CD14-positive monocyte (primary cell): ENCODE results near the gene RYR2. TPM values are rescaled to one million over a fixed set of nuclear protein-coding genes. Genes with fewer than 3 reads are reported as not detected.

Experiments used
- DNase-seq, 3 donors: peaks; one replicate each; pipeline ENCODE4 v3.0.0-alpha.2; 2011 to 2022
- H2AFZ ChIP-seq: 2 replicates; pipeline ENCODE4 v1.6.0; 2012; ENCODE audit warnings: mild to moderate bottlenecking, low read depth, low read length, inconsistent platforms; ENCODE audit not compliant: insufficient read depth, poor library complexity, severe bottlenecking
- H3K27ac ChIP-seq, 2 donors: 1 replicate in 1 of 2; 2 replicates in 1 of 2; pipeline ENCODE4 v1.5.1; 2012 to 2013; ENCODE audit warnings: low read length in 2 of 2, control low read depth in 1 of 2, inconsistent platforms in 1 of 2, low read depth in 1 of 2, mild to moderate bottlenecking in 1 of 2
- H3K27me3 ChIP-seq, 2 donors: one replicate each; pipeline versions ENCODE4 v1.6.0 to v1.6.1; 2011 to 2013; ENCODE audit warnings: low read length in 2 of 2; ENCODE audit not compliant: control insufficient read depth in 2 of 2, insufficient read depth in 2 of 2
- H3K36me3 ChIP-seq, 2 donors: replicated peaks in 1 of 2; 1 replicate in 1 of 2; 2 replicates in 1 of 2; pipeline versions ENCODE4 v1.5.1 to v1.6.1; 2012 to 2013; ENCODE audit warnings: low read length in 2 of 2, control low read depth in 1 of 2, inconsistent platforms in 1 of 2, mild to moderate bottlenecking in 1 of 2; ENCODE audit not compliant: insufficient read depth in 2 of 2, control insufficient read depth in 1 of 2
- H3K4me1 ChIP-seq, 2 donors: 1 replicate in 1 of 2; 2 replicates in 1 of 2; pipeline versions ENCODE4 v1.5.1 to v1.6.1; 2012 to 2013; ENCODE audit warnings: low read length in 2 of 2, control low read depth in 1 of 2, inconsistent platforms in 1 of 2, mild to moderate bottlenecking in 1 of 2, moderate library complexity in 1 of 2; ENCODE audit not compliant: insufficient read depth in 2 of 2, control insufficient read depth in 1 of 2
- H3K4me2 ChIP-seq: replicated peaks from 2 replicates; pipeline ENCODE3; 2012; ENCODE audit warnings: low read length, moderate library complexity, mild to moderate bottlenecking; ENCODE audit not compliant: poor library complexity, severe bottlenecking; ENCODE audit errors: extremely low read depth
- H3K4me3 ChIP-seq, 3 experiments: fragments of 200-600 bp in 1 of 3; sonication (generic) in 1 of 3; replicated peaks in 1 of 3; 1 replicate in 2 of 3; 2 replicates in 1 of 3; pipeline ENCODE4 v1.5.1; 2011 to 2013; ENCODE audit warnings: low read length in 3 of 3, mild to moderate bottlenecking in 3 of 3, control low read depth in 2 of 3, low read depth in 2 of 3, inconsistent platforms in 1 of 3, moderate library complexity in 1 of 3
- H3K79me2 ChIP-seq: 2 replicates; pipeline ENCODE4 v1.6.0; 2012; ENCODE audit warnings: mild to moderate bottlenecking, control low read depth, inconsistent platforms, low read length, moderate library complexity; ENCODE audit not compliant: insufficient read depth
- H3K9ac ChIP-seq: 2 replicates; pipeline ENCODE4 v1.6.0; 2017; ENCODE audit warnings: low read length, mild to moderate bottlenecking; ENCODE audit not compliant: insufficient read depth, poor library complexity, severe bottlenecking
- H3K9me3 ChIP-seq, 2 donors: replicated peaks in 1 of 2; 1 replicate in 1 of 2; 2 replicates in 1 of 2; pipeline versions ENCODE4 v1.5.1 to v1.6.1; 2012 to 2013; ENCODE audit warnings: low read length in 2 of 2, control low read depth in 1 of 2; ENCODE audit not compliant: control insufficient read depth in 1 of 2, insufficient read depth in 1 of 2
- H4K20me1 ChIP-seq: 2 replicates; pipeline ENCODE4 v1.6.0; 2012; ENCODE audit warnings: mild to moderate bottlenecking, low read length, control low read depth, moderate library complexity; ENCODE audit not compliant: insufficient read depth
- H3K27ac Mint-ChIP-seq, 7 donors: one replicate each; pipeline ENCODE4 v1.8.0; 2020; ENCODE audit warnings: mild to moderate bottlenecking in 7 of 7, mixed read lengths in 7 of 7, moderate library complexity in 6 of 7, inconsistent platforms in 2 of 7
- H3K27me3 Mint-ChIP-seq, 3 donors: one replicate each; pipeline ENCODE4 v1.8.0; 2021 to 2022; ENCODE audit warnings: low read depth in 3 of 3, mild to moderate bottlenecking in 3 of 3, mixed read lengths in 3 of 3, moderate library complexity in 3 of 3, inconsistent platforms in 1 of 3
- H3K36me3 Mint-ChIP-seq, 2 donors: one replicate each; pipeline ENCODE4 v1.8.0; 2020; ENCODE audit warnings: mixed read lengths in 2 of 2, inconsistent platforms in 1 of 2, mild to moderate bottlenecking in 1 of 2
- H3K4me1 Mint-ChIP-seq: one replicate; pipeline ENCODE4 v1.8.0; 2020; ENCODE audit warnings: mild to moderate bottlenecking, mixed read lengths
- H3K4me3 Mint-ChIP-seq, 2 donors: one replicate each; pipeline ENCODE4 v1.8.0; 2020; ENCODE audit warnings: mild to moderate bottlenecking in 2 of 2, mixed read lengths in 2 of 2, moderate library complexity in 1 of 2
- H3K9me3 Mint-ChIP-seq, 7 donors: one replicate each; pipeline ENCODE4 v1.8.0; 2020 to 2022; ENCODE audit warnings: mixed read lengths in 7 of 7, mild to moderate bottlenecking in 6 of 7, moderate library complexity in 6 of 7, inconsistent platforms in 2 of 7
- WGBS: methylation state at CpG from one replicate; pipeline ENCODE4 v1.1.5; 2013; ENCODE audit warnings: missing lambda C conversion rate; ENCODE audit not compliant: insufficient coverage; 5-methylcytosine and 5-hydroxymethylcytosine counted together
- intact Hi-C, 2 donors: fragments of 100-400 bp; cut with micrococcal nuclease; formaldehyde crosslinking; loops; one replicate each; pipeline versions ENCODE4 v1.15.0 to v1.15.1; 2023
- polyA plus RNA-seq, 3 donors: library from polyadenylated mRNA; depleted of rRNA in 1 of 3; unstranded in 2 of 3; stranded (reverse) in 1 of 3; fragments of 300-500 nt in 2 of 3; fragments of >200 nt in 1 of 3; fragmentation: Illumina TruSeq in 2 of 3; gene quantifications; 1 replicate in 2 of 3; 2 replicates in 1 of 3; pipeline ENCODE4 v1.2.3, GENCODE V29; 2012 to 2021
- TF ChIP-seq, protein P1 (sequence below): fragments of 200-600 bp; IDR thresholded peaks from one replicate; pipeline ENCODE4 v1.8.0; 2022; ENCODE audit warnings: antibody characterized with exemption, mild to moderate bottlenecking

RYR2 gene
- polyA plus RNA-seq, 3 donors: not detected

DNA sequence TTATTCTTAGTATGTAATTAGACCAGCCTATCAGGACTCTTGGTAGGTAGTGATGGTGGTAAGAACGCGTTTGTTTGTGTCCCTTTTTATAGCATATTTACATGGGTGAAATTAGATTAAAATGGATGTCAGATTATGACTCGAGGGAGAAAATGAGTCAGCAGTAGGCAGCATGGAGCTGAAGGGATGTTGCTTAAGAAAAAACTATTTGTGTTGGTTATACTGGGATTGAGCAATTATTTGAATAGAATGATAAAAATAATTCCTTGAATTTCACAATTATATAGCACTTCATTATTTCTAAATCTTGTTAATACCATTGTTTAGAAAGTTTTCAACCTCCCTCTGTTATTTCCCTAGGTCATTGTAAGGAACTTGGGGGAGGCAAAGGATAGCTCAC lies 348.8 kb downstream of the RYR2 start:
- Histone ChIP-seq H2AFZ (no peak overlapping the region), H3K36me3 (no peaks in the 10 kb centered on the region), H3K79me2 (no peaks in the 10 kb centered on the region), H3K9me3 (no peaks in the 10 kb centered on the region), H4K20me1 (no peaks in the 10 kb centered on the region), H3K9ac (no peak overlapping the region), H3K27me3 (no peaks in the 10 kb centered on the region), H3K4me3 (no peak overlapping the region), H3K4me2 (no peak overlapping the region), H3K4me1 (no peaks in the 10 kb centered on the region), H3K27ac (no peak overlapping the region)
- Mint-ChIP-seq H3K4me3 (no peak overlapping the region), H3K27me3 (no peaks in the 10 kb centered on the region), H3K27ac (no peak overlapping the region), H3K9me3 (peaks cover 0 to 4% (median 0%) of the 10 kb centered on the region in 7 donors), H3K36me3 (no peaks in the 10 kb centered on the region), H3K4me1 (peaks cover 2% of the 10 kb centered on the region)
- WGBS: no CpG with 5 or more reads among the region's 3 CpGs
- intact Hi-C loops: no loop called here
- TF ChIP-seq, protein P1, sequence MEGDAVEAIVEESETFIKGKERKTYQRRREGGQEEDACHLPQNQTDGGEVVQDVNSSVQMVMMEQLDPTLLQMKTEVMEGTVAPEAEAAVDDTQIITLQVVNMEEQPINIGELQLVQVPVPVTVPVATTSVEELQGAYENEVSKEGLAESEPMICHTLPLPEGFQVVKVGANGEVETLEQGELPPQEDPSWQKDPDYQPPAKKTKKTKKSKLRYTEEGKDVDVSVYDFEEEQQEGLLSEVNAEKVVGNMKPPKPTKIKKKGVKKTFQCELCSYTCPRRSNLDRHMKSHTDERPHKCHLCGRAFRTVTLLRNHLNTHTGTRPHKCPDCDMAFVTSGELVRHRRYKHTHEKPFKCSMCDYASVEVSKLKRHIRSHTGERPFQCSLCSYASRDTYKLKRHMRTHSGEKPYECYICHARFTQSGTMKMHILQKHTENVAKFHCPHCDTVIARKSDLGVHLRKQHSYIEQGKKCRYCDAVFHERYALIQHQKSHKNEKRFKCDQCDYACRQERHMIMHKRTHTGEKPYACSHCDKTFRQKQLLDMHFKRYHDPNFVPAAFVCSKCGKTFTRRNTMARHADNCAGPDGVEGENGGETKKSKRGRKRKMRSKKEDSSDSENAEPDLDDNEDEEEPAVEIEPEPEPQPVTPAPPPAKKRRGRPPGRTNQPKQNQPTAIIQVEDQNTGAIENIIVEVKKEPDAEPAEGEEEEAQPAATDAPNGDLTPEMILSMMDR: no peak
- no peak for DNase-seq

DNA sequence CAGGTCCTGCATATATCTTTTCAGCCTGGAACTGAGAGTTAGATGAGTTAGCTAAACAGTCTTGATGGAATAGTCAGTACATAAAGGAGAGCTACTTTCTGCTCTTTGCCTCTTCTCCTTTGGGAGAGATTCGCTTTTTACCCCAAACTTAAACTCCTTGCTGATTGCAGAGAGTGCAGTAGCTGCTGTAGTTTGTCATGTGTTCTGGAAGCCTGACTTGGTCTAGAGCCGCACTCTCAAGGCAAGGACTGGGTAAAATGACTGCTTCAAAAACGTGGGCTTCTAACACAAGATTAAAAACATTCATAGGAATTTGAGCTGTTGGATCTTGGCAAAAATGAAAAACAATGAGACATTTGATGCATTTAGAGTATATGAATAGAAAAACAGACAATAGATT lies 351.6 kb downstream of the RYR2 start:
- Histone ChIP-seq H3K4me2 (no peak overlapping the region), H3K36me3 (no peaks in the 10 kb centered on the region), H3K27me3 (no peaks in the 10 kb centered on the region), H2AFZ (no peak overlapping the region), H3K9me3 (peaks cover 0 to 4% of the 10 kb centered on the region in 2 donors), H3K9ac (no peak overlapping the region), H3K27ac (no peak overlapping the region), H3K79me2 (no peaks in the 10 kb centered on the region), H4K20me1 (no peaks in the 10 kb centered on the region), H3K4me3 (no peak overlapping the region), H3K4me1 (no peaks in the 10 kb centered on the region)
- intact Hi-C loops: no loop called here
- Mint-ChIP-seq H3K36me3 (no peaks in the 10 kb centered on the region), H3K9me3 (peaks cover 2 to 13% (median 5%) of the 10 kb centered on the region in 7 donors), H3K27ac (no peak overlapping the region), H3K4me3 (no peak overlapping the region), H3K27me3 (no peaks in the 10 kb centered on the region), H3K4me1 (peaks cover 2% of the 10 kb centered on the region)
- DNase-seq: no peak
- 89% methylated on average over 1 of the region's 3 CpGs for WGBS
- TF ChIP-seq, protein P1: no peak
